ENCODE data around the gene REG4.
"Not testable (repeated sequence)": the region's sequence is repeated elsewhere in the genome, so short reads cannot be mapped to it uniquely, and the experiment has no call there.

Gene REG4

GRCh38 chr1:119811387-119811786, at the start of gene REG4:
Gene REG4 (minus strand): TSS chr1:119811460. CDS start chr1:119808769, 2,691 bp downstream.
- Mint-ChIP-seq H3K27ac (no peak within 1 kb of the TSS), H3K4me3 (no peak within 1 kb of the TSS), H3K9me3 (ENCODE audit: low read depth) (no peaks in the 10 kb centered on the region), H3K27me3 (peaks cover 4% of the 10 kb centered on the region), H3K4me1 (ENCODE audit: low read depth) (peaks cover 5% of the 10 kb centered on the region), H3K36me3 (no peaks in the 10 kb centered on the region)

- peaks cover 1% of the 10 kb centered on the region for H3K27me3 Mint-ChIP-seq
- H3K4me1 Mint-ChIP-seq (ENCODE audit: low read depth): peaks cover 19% of the 10 kb centered on the region
- no peaks in the 10 kb centered on the region for H3K36me3 Mint-ChIP-seq
- H3K9me3 Mint-ChIP-seq (ENCODE audit: low read depth): no peaks in the 10 kb centered on the region
- no peak overlapping the region for H3K27ac Mint-ChIP-seq
- peak overlapping the region; percentile 1 for H3K4me3 Mint-ChIP-seq
Measured at GRCh38 chr1:119859647-119860046, 48.4 kb upstream of the REG4 start.

GRCh38 chr1:119858556-119859214, 47.4 kb upstream of the REG4 start:
- not testable (repeated sequence) for H3K27me3 Mint-ChIP-seq; H3K4me3 Mint-ChIP-seq; H3K9me3 Mint-ChIP-seq (ENCODE audit: low read depth); H3K36me3 Mint-ChIP-seq
- Mint-ChIP-seq H3K27ac (peak overlapping the region; percentile 80), H3K4me1 (ENCODE audit: low read depth) (peaks cover 19% of the 10 kb centered on the region)

- no peak overlapping the region for H3K27ac Mint-ChIP-seq
- no peaks in the 10 kb centered on the region for H3K36me3 Mint-ChIP-seq
- H3K9me3 Mint-ChIP-seq (ENCODE audit: low read depth): no peaks in the 10 kb centered on the region
- peaks cover 1% of the 10 kb centered on the region for H3K27me3 Mint-ChIP-seq
- peaks cover 19% of the 10 kb centered on the region for H3K4me1 Mint-ChIP-seq (ENCODE audit: low read depth)
- H3K4me3 Mint-ChIP-seq: no peak overlapping the region
Measured at GRCh38 chr1:119858126-119858525, 46.9 kb upstream of the REG4 start.

- H3K27me3 Mint-ChIP-seq: peaks cover 1% of the 10 kb centered on the region
- no peaks in the 10 kb centered on the region for H3K4me1 Mint-ChIP-seq (ENCODE audit: low read depth)
- no peaks in the 10 kb centered on the region for H3K9me3 Mint-ChIP-seq (ENCODE audit: low read depth)
- no peak overlapping the region for H3K27ac Mint-ChIP-seq
- H3K36me3 Mint-ChIP-seq: no peaks in the 10 kb centered on the region
- no peak overlapping the region for H3K4me3 Mint-ChIP-seq
Measured at GRCh38 chr1:119853155-119853554, 41.9 kb upstream of the REG4 start.

GRCh38 chr1:119844206-119844605, 32.9 kb upstream of the REG4 start:
- H3K4me3 Mint-ChIP-seq; H3K4me1 Mint-ChIP-seq (ENCODE audit: low read depth); H3K27ac Mint-ChIP-seq; H3K9me3 Mint-ChIP-seq (ENCODE audit: low read depth); H3K27me3 Mint-ChIP-seq; H3K36me3 Mint-ChIP-seq: not testable (repeated sequence)

- H3K27me3 Mint-ChIP-seq: peaks cover 1% of the 10 kb centered on the region
- H3K9me3 Mint-ChIP-seq (ENCODE audit: low read depth): no peaks in the 10 kb centered on the region
- H3K36me3 Mint-ChIP-seq: no peaks in the 10 kb centered on the region
- H3K4me1 Mint-ChIP-seq (ENCODE audit: low read depth): no peaks in the 10 kb centered on the region
- H3K4me3 Mint-ChIP-seq: no peak overlapping the region
- H3K27ac Mint-ChIP-seq: no peak overlapping the region
Measured at GRCh38 chr1:119841306-119841705, 30.0 kb upstream of the REG4 start.

- no peaks in the 10 kb centered on the region for H3K36me3 Mint-ChIP-seq
- peaks cover 4% of the 10 kb centered on the region for H3K27me3 Mint-ChIP-seq
- no peaks in the 10 kb centered on the region for H3K4me1 Mint-ChIP-seq (ENCODE audit: low read depth)
- H3K27ac Mint-ChIP-seq: no peak overlapping the region
- no peak overlapping the region for H3K4me3 Mint-ChIP-seq
- no peaks in the 10 kb centered on the region for H3K9me3 Mint-ChIP-seq (ENCODE audit: low read depth)
Measured at GRCh38 chr1:119840745-119841144, 29.5 kb upstream of the REG4 start.

GRCh38 chr1:119838236-119838635, 27.0 kb upstream of the REG4 start:
- Mint-ChIP-seq H3K9me3 (ENCODE audit: low read depth) (no peaks in the 10 kb centered on the region), H3K36me3 (no peaks in the 10 kb centered on the region), H3K4me3 (no peak overlapping the region), H3K27me3 (peaks cover 6% of the 10 kb centered on the region), H3K4me1 (ENCODE audit: low read depth) (no peaks in the 10 kb centered on the region), H3K27ac (no peak overlapping the region)

GRCh38 chr1:119834990-119835389, 23.7 kb upstream of the REG4 start:
- H3K4me1 Mint-ChIP-seq (ENCODE audit: low read depth): no peaks in the 10 kb centered on the region
- H3K9me3 Mint-ChIP-seq (ENCODE audit: low read depth): no peaks in the 10 kb centered on the region
- H3K27me3 Mint-ChIP-seq: peaks cover 6% of the 10 kb centered on the region
- no peak overlapping the region for H3K4me3 Mint-ChIP-seq
- no peak overlapping the region for H3K27ac Mint-ChIP-seq
- no peaks in the 10 kb centered on the region for H3K36me3 Mint-ChIP-seq

GRCh38 chr1:119831027-119831426, 19.8 kb upstream of the REG4 start:
- H3K27me3 Mint-ChIP-seq: peaks cover 11% of the 10 kb centered on the region
- H3K4me3 Mint-ChIP-seq: no peak overlapping the region
- H3K27ac Mint-ChIP-seq: no peak overlapping the region
- H3K9me3 Mint-ChIP-seq (ENCODE audit: low read depth): no peaks in the 10 kb centered on the region
- H3K4me1 Mint-ChIP-seq (ENCODE audit: low read depth): no peaks in the 10 kb centered on the region
- H3K36me3 Mint-ChIP-seq: no peaks in the 10 kb centered on the region

- no peak overlapping the region for H3K27ac Mint-ChIP-seq
- H3K4me1 Mint-ChIP-seq (ENCODE audit: low read depth): no peaks in the 10 kb centered on the region
- peaks cover 7% of the 10 kb centered on the region for H3K27me3 Mint-ChIP-seq
- no peaks in the 10 kb centered on the region for H3K9me3 Mint-ChIP-seq (ENCODE audit: low read depth)
- H3K36me3 Mint-ChIP-seq: no peaks in the 10 kb centered on the region
- H3K4me3 Mint-ChIP-seq: no peak overlapping the region
Measured at GRCh38 chr1:119829625-119830024, 18.4 kb upstream of the REG4 start.

- H3K36me3 Mint-ChIP-seq; H3K9me3 Mint-ChIP-seq (ENCODE audit: low read depth); H3K4me3 Mint-ChIP-seq; H3K27me3 Mint-ChIP-seq; H3K27ac Mint-ChIP-seq; H3K4me1 Mint-ChIP-seq (ENCODE audit: low read depth): not testable (repeated sequence)
Measured at GRCh38 chr1:119829006-119829405, 17.7 kb upstream of the REG4 start.

- Mint-ChIP-seq H3K36me3 (no peaks in the 10 kb centered on the region), H3K27me3 (peaks cover 7% of the 10 kb centered on the region), H3K4me3 (no peak overlapping the region), H3K27ac (no peak overlapping the region), H3K9me3 (ENCODE audit: low read depth) (no peaks in the 10 kb centered on the region), H3K4me1 (ENCODE audit: low read depth) (no peaks in the 10 kb centered on the region)
Measured at GRCh38 chr1:119828266-119828665, 17.0 kb upstream of the REG4 start.

GRCh38 chr1:119827010-119827409, 15.8 kb upstream of the REG4 start:
- Mint-ChIP-seq H3K27me3 (peaks cover 9% of the 10 kb centered on the region), H3K4me1 (ENCODE audit: low read depth) (no peaks in the 10 kb centered on the region), H3K4me3 (no peak overlapping the region), H3K27ac (no peak overlapping the region), H3K9me3 (ENCODE audit: low read depth) (no peaks in the 10 kb centered on the region), H3K36me3 (no peaks in the 10 kb centered on the region)

GRCh38 chr1:119822406-119822805, 11.1 kb upstream of the REG4 start:
- H3K27ac Mint-ChIP-seq: no peak overlapping the region
- no peak overlapping the region for H3K4me3 Mint-ChIP-seq
- H3K4me1 Mint-ChIP-seq (ENCODE audit: low read depth): no peaks in the 10 kb centered on the region
- H3K27me3 Mint-ChIP-seq: peaks cover 3% of the 10 kb centered on the region
- H3K36me3 Mint-ChIP-seq: no peaks in the 10 kb centered on the region
- no peaks in the 10 kb centered on the region for H3K9me3 Mint-ChIP-seq (ENCODE audit: low read depth)

All from activated naive CD8-positive, alpha-beta T cell (primary cell).